IPS DF 4.7 (cell line): ENCODE measurements around the gene AUTS2.

Source experiments
- DNase-seq: peaks from one replicate; pipeline ENCODE4 v3.0.0-alpha.2; 2013; ENCODE audit warnings: low spot score; ENCODE audit errors: extremely low read depth

Gene AUTS2

DNA sequence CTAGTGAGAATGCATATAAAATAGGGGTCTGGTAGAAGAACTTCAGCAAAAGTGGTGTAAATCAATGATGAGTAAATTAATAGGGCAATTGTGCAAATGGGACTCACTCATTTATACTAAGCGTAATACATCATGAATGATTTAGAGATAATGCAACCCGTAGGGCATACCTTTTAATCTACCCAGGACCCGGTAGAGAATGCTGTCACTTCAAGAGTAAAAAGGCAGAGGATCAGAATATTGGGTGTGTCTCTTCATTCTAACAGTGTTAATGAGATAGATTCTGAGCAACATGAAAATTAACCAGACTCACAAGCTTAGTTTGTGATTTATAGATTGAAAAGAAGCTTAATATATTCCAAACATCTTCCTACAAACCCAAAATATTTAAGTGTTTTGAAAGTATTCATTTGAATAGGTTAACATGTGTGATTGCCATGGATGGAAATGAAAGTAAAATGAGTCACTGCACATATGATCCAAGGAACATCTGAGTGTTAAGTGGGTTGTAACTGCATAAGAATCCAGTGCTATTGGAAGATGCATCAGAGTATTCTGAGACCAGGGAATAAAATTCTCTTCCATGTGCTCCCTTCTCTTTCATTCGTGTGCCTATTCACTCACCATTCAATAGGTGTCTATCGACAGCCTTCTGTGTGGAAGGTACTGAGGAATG, 690.6 kb downstream of the AUTS2 start:
- no peak for DNase-seq

GRCh38 chr7:70292716-70293115, 694.4 kb downstream of the AUTS2 start:
- DNase-seq, result no peak

GRCh38 chr7:70294211-70294911, 696.1 kb downstream of the AUTS2 start:
- no peak for DNase-seq

- no peak for DNase-seq
Observed at GRCh38 chr7:70298780-70299471, 700.7 kb downstream of the AUTS2 start.

DNA sequence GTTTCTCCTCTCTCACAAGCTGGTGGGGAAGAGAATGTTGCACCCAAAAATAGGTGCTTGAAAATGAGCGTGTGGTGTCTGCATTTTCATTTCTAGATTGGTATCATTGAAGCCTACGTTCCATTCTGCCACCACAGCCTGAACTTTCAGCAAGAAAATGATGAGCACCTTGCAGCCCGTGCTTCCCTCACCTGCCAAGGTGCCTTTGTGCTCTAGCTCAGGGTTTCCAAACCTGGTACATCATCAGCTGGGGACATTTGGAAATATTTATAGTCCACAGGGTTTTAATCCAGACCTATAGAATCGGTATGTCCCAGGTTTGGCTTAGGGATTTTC, 701.2 kb downstream of the AUTS2 start:
- DNase-seq, result no peak

DNA sequence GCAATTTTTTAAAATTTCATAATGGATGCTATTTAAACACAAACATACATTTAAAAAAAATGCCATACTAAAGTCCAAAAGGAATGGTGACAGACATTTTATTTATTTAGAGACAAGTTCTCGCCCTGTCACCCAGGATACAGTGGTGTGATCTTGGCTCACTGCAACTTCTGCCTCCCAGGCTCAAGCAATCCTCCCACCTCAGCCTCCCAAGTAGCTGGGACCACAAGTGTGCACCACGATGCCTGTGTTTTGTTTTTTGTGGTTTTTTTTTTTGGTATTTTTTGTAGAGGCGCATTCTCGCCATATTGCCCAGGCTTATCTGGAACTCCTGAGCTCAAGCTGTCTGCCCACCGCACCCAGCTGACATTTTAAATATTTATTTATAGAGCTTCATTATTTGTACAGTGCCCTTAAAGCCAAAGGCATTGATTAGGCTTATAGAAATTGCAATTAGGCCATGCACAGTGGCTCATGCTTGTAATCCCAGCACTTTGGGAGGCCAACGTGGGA, 703.5 kb downstream of the AUTS2 start:
- no peak for DNase-seq

DNA sequence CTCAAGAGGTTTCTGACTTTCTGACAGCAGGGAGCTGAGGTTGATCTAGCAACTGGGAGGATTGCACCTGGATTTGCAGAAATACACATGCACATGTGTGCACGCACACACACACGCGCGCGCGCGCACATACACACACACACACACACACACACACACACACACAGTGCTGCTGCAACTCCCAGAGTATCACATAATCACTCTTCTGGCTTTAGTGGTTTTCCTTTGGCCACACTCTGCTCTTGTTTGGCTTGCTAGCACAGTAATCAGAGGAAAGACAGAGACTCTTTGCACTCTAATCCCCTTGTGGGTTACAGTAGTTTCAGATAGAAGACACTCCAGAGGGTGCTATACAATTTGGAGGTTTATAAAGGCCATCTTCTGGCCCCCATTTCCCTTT, 705.0 kb downstream of the AUTS2 start:
- no peak for DNase-seq

GRCh38 chr7:70303780-70304179, 705.5 kb downstream of the AUTS2 start:
- no peak for DNase-seq

GRCh38 chr7:70306173-70306572, 707.9 kb downstream of the AUTS2 start:
- DNase-seq, result no peak

DNA sequence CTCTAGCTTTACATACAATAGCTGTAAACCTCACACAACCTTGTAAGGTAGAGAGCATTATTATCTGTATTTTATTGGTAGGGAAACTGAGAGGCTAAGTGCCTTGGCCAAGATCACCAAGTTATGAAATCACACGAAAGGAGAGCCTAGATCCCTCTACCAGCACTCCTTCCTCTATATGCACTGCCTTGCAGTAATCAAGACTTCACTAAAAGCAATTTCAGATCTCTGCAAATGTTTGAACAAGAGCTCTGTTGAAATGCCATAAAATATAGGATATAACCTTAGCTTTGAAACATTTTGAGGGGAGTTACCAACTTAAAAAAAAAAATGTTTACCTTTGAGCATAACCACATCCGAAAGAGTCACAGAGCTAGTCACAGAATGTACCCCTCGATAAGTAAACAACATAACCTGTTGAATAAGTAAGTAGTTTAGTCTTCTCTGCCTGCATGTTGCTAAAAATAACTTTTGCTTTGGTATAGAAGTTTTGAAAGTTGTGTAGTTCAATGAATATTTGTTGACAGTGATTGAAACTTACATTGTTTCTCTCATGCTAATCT, 709.4 kb downstream of the AUTS2 start:
- no peak for DNase-seq

DNA sequence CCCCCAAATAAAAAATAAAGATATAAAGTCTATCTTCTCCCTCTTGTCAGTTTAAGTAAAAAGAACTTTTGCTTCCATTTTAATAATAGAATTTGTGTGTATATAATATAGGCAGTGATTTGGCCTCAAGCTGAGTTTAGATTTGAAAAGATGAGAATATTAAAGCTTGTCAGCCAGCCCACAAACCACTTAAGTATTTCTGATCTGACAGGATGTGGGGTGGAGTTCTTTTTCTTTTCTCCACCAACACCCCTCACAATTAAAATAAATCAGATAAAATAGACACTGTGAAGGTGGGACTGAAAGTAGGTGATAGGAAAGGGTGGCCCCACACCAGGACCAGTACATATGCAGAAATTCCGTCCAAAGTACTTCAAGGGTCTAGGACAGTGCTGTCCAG, 714.1 kb downstream of the AUTS2 start:
- no peak for DNase-seq

DNA sequence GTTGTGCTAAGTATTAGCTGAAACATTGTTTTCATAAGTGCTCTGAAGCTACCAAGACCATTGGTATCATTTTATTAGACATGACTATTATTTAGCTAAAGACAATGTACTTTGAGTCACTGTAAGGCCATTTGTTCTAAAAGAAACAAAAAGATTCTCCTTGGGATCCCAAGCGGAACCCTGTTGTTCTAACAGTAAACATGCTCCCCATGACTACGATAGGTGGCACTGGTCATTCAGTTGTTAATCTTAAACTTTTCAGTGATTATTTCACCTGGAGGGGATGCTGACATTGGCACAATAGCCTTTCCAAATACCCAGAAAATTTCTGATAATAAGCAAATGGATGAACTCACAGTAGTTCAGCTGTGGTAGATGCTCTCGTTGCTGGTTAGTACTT, 715.0 kb downstream of the AUTS2 start:
- no peak for DNase-seq

GRCh38 chr7:70313687-70314086, 715.4 kb downstream of the AUTS2 start:
- DNase-seq, result no peak

- no peak for DNase-seq
Observed at GRCh38 chr7:70314221-70314620, 715.9 kb downstream of the AUTS2 start.

- no peak for DNase-seq
Observed at GRCh38 chr7:70316745-70317144, 718.5 kb downstream of the AUTS2 start.

- DNase-seq, result no peak
Observed at GRCh38 chr7:70317356-70317755, 719.1 kb downstream of the AUTS2 start.

DNA sequence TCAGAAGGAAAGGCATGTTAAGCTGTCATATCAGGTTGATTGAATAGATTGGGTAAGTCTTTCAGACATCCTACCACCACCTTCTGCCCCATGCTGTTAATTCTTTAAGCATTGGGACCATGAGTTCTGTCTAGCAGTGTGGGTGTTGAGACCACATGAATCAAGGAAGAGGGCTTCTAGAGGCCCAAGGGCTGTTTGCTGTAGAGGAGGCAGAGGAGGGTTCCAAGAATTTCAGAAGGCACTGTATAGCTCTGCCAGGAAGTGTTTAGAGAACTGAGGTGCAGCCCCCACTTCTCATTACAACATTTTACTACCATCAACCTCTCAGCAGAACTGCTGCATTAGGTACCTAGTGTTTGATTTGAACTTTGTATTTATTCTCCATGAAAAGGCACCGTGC, 720.2 kb downstream of the AUTS2 start:
- DNase-seq, result no peak

- no peak for DNase-seq
Observed at GRCh38 chr7:70319057-70319456, 720.8 kb downstream of the AUTS2 start.

DNA sequence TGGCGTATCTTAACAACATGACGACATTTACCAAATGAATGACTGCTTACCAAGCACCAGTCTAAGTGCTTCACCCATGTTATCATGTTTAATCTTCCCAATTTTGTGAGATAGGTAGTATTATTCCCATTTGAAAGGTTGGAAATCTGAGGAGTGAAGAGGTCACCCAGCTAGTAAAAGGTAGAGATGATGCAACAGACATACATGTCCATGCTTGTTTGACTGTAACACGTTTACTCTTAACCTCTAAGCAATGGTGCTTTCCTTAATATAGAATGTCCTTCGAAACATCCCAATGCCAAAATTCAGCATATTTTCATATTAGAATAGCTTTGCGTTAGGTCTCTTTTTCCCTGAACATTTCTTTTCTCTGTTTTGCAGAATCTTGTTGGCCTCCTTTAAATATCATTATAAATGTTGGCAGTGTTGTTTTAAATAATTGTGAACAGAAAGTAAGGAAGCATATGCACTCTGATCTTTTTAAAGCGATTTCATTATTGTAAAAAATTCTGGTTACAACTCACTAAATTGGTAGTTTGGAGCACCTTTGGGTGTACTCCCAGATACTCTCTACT, 722.8 kb downstream of the AUTS2 start:
- DNase-seq, result no peak

DNA sequence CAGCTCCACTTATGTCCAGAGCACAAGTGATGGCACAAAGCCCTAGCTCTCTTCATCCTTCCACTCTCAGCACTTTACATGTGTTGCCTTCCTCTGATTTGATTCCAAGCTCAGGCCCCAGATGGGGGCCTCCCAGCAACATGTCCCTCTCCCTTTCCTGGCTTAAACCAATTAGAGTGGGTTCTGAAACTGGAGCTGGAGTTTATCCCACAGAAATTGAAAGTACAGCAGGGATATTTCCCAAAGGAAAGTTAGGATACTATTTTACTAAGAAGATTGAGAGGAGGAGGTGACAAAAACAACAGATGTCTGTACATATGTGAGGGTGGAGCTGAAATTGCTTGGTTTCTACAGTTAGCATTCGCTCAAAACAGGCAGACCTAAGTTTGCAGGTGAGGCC, 724.6 kb downstream of the AUTS2 start:
- no peak for DNase-seq

DNA sequence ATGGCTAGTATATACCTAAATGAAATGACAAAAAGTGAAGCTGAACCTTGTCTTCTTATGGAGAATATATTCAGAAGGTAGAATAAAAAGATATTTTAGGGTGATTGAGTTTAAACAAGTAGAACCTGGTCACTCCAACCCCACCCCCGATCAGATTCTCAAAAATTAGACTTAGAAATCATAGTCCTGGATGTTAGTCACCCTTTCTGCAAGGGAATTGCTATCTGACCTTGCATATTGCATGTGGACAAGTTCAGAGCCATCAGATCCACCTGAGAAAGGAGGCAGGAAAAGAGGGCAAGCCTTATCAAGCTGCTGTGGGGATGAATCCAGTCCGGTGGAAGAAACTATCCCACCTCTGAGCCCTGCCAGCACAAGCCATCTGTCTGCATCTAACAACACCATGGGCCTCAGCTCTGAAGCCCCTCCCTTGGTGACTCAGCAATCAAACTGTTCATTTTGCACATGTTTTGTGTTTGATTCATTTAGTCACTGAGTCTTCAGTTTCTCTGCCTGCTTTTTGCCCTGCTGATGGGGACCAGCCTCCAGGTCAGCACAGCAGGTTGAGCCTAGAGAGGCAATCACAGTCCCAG, 727.3 kb downstream of the AUTS2 start:
- DNase-seq, result no peak

DNA sequence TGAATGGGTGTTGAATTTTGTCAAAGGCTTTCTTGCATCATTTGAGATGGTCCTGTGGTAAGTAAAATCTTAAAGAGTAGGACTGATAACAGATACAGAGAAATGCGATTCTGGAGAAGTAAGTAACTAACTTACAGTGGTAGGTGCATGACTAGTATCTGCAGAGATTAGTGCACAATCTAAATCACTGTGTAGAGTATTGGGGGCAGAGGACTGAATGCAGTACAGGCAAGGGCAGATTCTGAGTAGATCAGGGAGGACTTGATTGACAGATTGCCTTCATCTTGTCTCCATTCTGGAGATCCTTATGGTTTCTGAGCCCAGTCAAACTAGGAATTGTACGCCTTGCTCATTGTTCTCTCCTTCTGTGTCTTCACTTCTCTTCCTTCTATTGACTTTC, 736.0 kb downstream of the AUTS2 start:
- DNase-seq, result no peak
